Fibroblast of mammary gland (primary cell): Measurements from ENCODE around the gene NPTN.

Experiments
- DNase-seq: peaks from one replicate; pipeline ENCODE4 v3.0.0-alpha.2; 2010; ENCODE audit warnings: low read depth
- H3K4me3 ChIP-seq: 2 replicates; pipeline ENCODE4 v1.5.1; 2011; ENCODE audit warnings: low read depth, mild to moderate bottlenecking, low read length, moderate library complexity; ENCODE audit not compliant: control insufficient read depth
- CTCF ChIP-seq: conservative IDR thresholded peaks from 2 replicates; pipeline ENCODE4 v1.5.1; 2011; ENCODE audit warnings: low read depth, low read length, inconsistent platforms; ENCODE audit not compliant: control insufficient read depth, insufficient read depth

NPTN gene

GRCh38 chr15:73602446-73602843, 30.7 kb downstream of the NPTN start:
- peak; percentile 24 for DNase-seq
- H3K4me3 ChIP-seq: no peak overlapping the region
- no peak for TF ChIP-seq CTCF

GRCh38 chr15:73601451-73602445, 31.4 kb downstream of the NPTN start:
- peak; percentile 63 for DNase-seq
- H3K4me3 ChIP-seq: no peak overlapping the region
- TF ChIP-seq CTCF: no peak

GRCh38 chr15:73600413-73601335, 32.5 kb downstream of the NPTN start:
- DNase-seq: no peak
- H3K4me3 ChIP-seq: no peak overlapping the region
- TF ChIP-seq CTCF: no peak

GRCh38 chr15:73599934-73600333, 33.3 kb downstream of the NPTN start:
- no peak for TF ChIP-seq CTCF
- DNase-seq: peak; percentile 40

GRCh38 chr15:73598530-73599160, 34.5 kb downstream of the NPTN start:
- H3K4me3 ChIP-seq: no peak overlapping the region
- DNase-seq: peak; percentile 76
- TF ChIP-seq CTCF: no peak

More at GRCh38 chr15:73599934-73600333, 33.3 kb downstream of the NPTN start:
- no peak overlapping the region for H3K4me3 ChIP-seq

- no peak for DNase-seq
- no peak overlapping the region for H3K4me3 ChIP-seq
- no peak for TF ChIP-seq CTCF
These were observed 36.1 kb downstream of the NPTN start for GRCh38 chr15:73597036-73597638.
